Pulmonary artery endothelial cell (primary cell): Measurements from ENCODE around the gene TCHP. TPM values are rescaled to one million over a fixed set of nuclear protein-coding genes. Genes with fewer than 3 reads are reported as not detected.

ENCODE experiments used
- DNase-seq: peaks from one replicate; pipeline ENCODE4 v3.0.0-alpha.2; 2011; ENCODE audit warnings: low read depth, low spot score
- total RNA-seq: library from RNA; depleted of rRNA; stranded (reverse); fragments of >200 nt; gene quantifications from 2 replicates; pipeline ENCODE4 v1.2.3, GENCODE V29; 2014

The TCHP gene
- total RNA-seq, 1 donor from 2014 or later, result 11.6 TPM

DNA sequence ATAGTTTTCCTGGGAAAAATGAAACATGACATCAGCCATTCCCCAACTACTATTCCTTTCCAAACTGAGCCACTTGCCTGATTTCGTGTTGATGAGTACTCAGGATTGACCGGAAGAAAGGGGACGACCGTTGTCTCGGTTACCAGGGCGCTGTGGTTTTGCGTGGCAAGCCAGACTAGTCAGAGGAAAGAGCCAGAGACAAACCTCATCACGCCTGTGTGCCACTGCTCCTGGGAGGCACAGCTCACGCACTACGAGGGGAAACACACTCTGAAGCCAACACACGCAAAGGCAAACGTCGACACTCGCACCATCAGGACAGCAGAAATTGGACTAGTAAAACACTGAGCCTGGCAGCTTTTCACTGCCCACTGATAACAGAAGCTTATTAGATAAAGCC, 61.1 kb downstream of the TCHP start:
- peak; percentile 50 for DNase-seq

DNA sequence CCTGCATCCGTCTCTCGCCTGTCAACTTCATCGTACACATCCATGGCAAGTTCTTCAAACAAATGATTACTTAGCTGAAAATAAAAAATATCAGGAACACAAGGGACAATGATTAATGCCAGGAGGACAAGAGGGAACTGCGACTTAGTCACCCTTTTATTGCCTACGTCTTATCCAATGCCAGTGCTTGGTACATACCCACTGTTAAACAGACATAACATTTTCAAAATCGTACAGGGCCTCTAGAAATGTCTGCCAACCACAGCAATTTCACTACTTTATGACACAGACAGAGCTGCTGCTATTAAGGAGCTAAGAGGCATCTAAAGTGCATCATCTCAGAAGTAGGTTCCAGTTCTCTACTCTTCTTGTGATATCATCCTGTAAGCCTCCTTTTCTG, 61.5 kb downstream of the TCHP start:
- DNase-seq, result no peak

DNA sequence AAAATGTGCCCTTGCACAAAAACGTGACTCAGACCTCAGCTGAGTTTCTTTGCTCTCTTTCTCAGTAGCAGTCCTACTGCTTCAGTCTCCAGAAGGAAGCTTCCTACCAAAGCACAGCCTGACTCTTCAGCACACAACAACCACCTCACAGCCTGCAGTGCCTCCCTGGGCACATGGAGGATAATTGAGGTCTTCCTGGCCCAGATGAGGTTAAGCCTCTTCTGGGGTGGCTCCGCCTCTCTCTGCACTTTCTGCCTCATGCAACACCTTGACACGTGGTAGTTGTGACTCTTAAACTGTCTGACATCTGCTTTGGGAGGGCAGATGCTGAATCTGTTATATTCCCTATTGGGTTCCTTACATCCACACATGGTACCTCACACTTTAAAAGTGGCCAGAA, 62.3 kb downstream of the TCHP start:
- DNase-seq, result no peak

DNA sequence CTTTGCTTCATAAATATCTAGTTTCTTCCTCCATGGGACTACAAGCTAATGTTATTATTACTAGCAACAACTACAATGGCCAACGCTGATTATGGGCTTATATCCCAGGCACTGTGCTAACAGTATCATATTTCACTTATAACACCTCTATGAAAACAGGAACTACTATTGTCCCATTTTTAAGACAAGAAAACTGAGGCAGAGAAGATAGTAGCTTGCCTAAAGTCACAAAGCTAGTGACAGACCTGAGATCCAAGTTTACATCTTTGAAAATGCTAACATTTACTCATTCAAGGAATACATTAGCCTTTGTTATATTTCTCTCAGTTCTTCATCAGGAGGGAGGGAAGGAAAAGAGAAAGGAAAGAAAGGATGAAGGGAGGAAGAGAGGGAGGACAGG, 63.3 kb downstream of the TCHP start:
- DNase-seq, result no peak

DNA sequence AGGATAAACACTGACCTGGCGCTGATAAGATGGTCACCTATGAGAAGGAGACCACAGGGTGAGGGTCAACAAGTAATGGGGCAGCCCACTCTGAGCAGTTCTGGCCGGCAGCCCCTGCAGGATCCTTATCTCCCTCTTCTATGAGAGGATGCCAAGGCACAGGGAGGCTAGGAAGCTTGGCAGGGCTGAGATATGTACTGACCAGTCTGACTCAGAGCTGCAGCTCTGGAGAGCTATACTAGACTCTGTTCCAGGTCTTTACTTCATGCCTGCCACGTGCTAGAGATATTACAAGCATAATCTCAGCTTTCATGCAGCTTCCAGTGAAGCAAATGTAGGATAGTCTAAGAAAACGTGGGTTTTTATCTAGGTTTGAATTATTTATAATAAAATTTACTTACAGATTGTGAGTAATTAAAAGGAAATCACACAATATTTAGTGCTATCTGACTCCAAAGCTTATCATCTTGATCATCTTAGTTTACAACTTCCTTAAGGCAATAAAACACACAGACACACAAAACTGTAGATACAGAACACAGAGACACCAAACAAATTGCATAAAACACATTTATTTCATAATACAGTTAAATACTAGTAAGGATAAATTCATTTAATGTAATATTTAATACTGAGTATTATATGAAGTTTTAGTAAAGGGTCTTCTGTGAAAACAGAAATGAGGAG, 63.8 kb downstream of the TCHP start:
- peak; percentile 40 for DNase-seq

DNA sequence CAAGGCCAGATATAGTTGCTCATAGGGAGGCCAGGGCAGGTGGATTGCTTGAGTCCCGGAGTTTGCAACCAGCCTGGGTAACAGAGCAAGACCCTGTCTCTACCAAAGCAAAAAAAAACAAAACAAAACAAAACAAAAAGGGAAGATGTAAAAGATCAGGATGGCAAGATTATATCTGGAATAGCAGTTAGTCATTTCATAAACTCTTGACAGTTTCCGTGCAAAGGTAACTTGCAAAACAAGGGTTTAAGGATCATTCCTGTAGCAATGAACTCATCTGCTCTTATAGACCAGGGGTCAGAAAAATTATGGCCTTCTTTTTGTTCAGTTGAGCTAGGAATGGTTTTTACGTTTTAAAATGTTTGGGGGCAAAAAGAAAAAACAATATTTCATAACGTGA, 66.5 kb downstream of the TCHP start:
- DNase-seq, result no peak

DNA sequence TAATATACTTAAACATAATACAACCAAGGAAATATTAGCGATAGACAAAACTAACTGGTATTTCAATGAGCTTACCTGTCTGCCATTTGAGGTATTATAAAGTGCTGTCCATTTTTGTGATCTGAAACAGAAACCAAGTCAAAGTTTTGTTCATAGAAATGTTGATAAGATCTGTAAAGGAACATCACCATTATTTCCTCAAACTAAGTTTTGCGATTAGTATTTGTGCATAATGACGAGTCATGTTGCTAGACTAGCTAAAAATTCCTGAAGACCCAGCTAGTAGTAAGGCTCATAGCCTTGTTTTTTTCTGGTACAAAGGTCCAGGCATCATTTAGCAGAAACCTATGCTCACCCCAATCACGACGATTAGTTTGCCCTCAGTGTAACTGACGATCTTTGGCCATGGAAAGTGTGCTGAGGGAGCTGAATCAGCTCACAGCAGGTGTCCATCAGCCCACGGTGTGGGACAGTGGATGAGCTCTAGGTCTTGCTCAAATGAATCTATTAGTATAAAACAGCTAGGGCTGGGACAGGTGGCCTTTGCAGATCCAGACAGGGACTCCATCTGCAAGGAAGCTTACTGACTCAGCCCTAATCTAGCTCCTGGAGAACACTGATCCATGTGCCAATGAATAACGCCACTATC, 67.4 kb downstream of the TCHP start:
- no peak for DNase-seq

Other genes with a start within 250 kb of the TCHP start
- 0.26 and 0.92 TPM in 2 replicates for gene FAM222A, start 186.4 kb upstream of the TCHP start, total RNA-seq
- gene TRPV4, start 66.9 kb upstream of the TCHP start, total RNA-seq, result 0.92 and 1.7 TPM in 2 replicates
- gene GLTP, start 19.7 kb upstream of the TCHP start, total RNA-seq, result 66.0 and 66.3 TPM in 2 replicates
- 41.9 and 54.7 TPM in 2 replicates for gene GIT2, start 96.1 kb downstream of the TCHP start, total RNA-seq
- gene ANKRD13A, start 99.2 kb downstream of the TCHP start, total RNA-seq, result 32.1 and 41.9 TPM in 2 replicates
- gene C12orf76, start 148.2 kb downstream of the TCHP start, total RNA-seq, result 17.2 and 19.1 TPM in 2 replicates
- 8.2 and 8.4 TPM in 2 replicates for gene IFT81, start 224.1 kb downstream of the TCHP start, total RNA-seq